DND-41 (cell line): ENCODE results near the gene SLC2A6.
A peak's percentile ranks its signal among the peaks of the same experiment; 100 is the strongest.

Experiments used
- ATAC-seq: fragments of 200-7000 bp; cut with Tn5 transposase; 3 replicates; pipeline ENCODE4 v1.9.1; 2021; ENCODE audit warnings: low read depth; ENCODE audit not compliant: insufficient read depth
- DNase-seq: peaks from one replicate; pipeline ENCODE4 v3.0.0-alpha.2; 2020
- H2AFZ ChIP-seq: 2 replicates; pipeline ENCODE4 v1.6.0; 2012; ENCODE audit warnings: low read depth, low read length
- H3K27ac ChIP-seq: 2 replicates; pipeline ENCODE4 v1.5.1; 2012; ENCODE audit warnings: low read length, inconsistent platforms
- H3K27me3 ChIP-seq: fragments of 200-600 bp; sonication (generic); 2 replicates; pipeline ENCODE4 v1.6.0; 2012; ENCODE audit warnings: low read length, mild to moderate bottlenecking, inconsistent platforms; ENCODE audit not compliant: insufficient read depth, poor library complexity
- H3K36me3 ChIP-seq: 2 replicates; pipeline ENCODE4 v1.5.1; 2012; ENCODE audit warnings: low read length, inconsistent platforms; ENCODE audit not compliant: insufficient read depth
- H3K4me1 ChIP-seq: 2 replicates; pipeline ENCODE4 v1.5.1; 2012; ENCODE audit warnings: mild to moderate bottlenecking, low read length; ENCODE audit not compliant: insufficient read depth
- H3K4me2 ChIP-seq: 2 replicates; pipeline ENCODE4 v1.6.0; 2012; ENCODE audit warnings: mild to moderate bottlenecking, moderate library complexity, low read length, inconsistent platforms; ENCODE audit not compliant: insufficient read depth
- H3K4me3 ChIP-seq, 2 experiments: fragments of 200-600 bp in 1 of 2; shearing (Covaris generic) in 1 of 2; 2 replicates each; pipeline ENCODE4 v1.5.1; 2012 to 2016; ENCODE audit warnings: inconsistent platforms in 2 of 2, low read length in 2 of 2, mild to moderate bottlenecking in 2 of 2, low read depth in 1 of 2, moderate library complexity in 1 of 2
- H3K79me2 ChIP-seq: 2 replicates; pipeline ENCODE4 v1.6.0; 2012; ENCODE audit warnings: low read length, inconsistent platforms; ENCODE audit not compliant: insufficient read depth
- H3K9ac ChIP-seq: 2 replicates; pipeline ENCODE4 v1.6.0; 2012; ENCODE audit warnings: low read depth, mild to moderate bottlenecking, inconsistent platforms, low read length, moderate library complexity
- H3K9me3 ChIP-seq: 2 replicates; pipeline ENCODE4 v1.5.1; 2012; ENCODE audit warnings: low read length, moderate library complexity, mild to moderate bottlenecking, inconsistent platforms; ENCODE audit not compliant: insufficient read depth, severe bottlenecking
- H4K20me1 ChIP-seq: 2 replicates; pipeline ENCODE4 v1.6.0; 2012; ENCODE audit warnings: low read length; ENCODE audit not compliant: insufficient read depth
- CTCF ChIP-seq: IDR thresholded peaks from 2 replicates; pipeline ENCODE4 v1.5.1; 2012; ENCODE audit warnings: borderline replicate concordance, low read length, moderate library complexity, mild to moderate bottlenecking; ENCODE audit not compliant: poor library complexity, severe bottlenecking; ENCODE audit errors: extremely low read depth
- EZH2 ChIP-seq: IDR thresholded peaks from 3 replicates; pipeline ENCODE4 v1.6.1; 2012; ENCODE audit warnings: borderline replicate concordance, low read depth, mild to moderate bottlenecking, moderate library complexity, low read length, inconsistent platforms; ENCODE audit not compliant: severe bottlenecking

SLC2A6 gene

GRCh38 chr9:133526721-133527321 is 47.9 kb upstream of the SLC2A6 start:
- peak; percentile 57; the same call in 1 of the 3 replicates for ATAC-seq
- Histone ChIP-seq H3K4me1 (no peaks in the 10 kb centered on the region), H3K9ac (no peak overlapping the region), H4K20me1 (0 out of 2 replicates have a peak, but pooled peaks cover 4% of the 10 kb centered on the region), H3K27me3 (peaks cover 17% of the 10 kb centered on the region), H3K4me2 (no peak overlapping the region), H3K79me2 (no peaks in the 10 kb centered on the region), H3K27ac (no peak overlapping the region), H3K9me3 (no peaks in the 10 kb centered on the region), H3K4me3 (no peak overlapping the region), H3K36me3 (no peaks in the 10 kb centered on the region), H2AFZ (no peak overlapping the region)
- TF ChIP-seq CTCF (no peak), EZH2 (no peak)
- peak; percentile 26 for DNase-seq

- TF ChIP-seq EZH2 = no peak
- no peak for TF ChIP-seq CTCF
- Histone ChIP-seq H3K79me2 (no peaks in the 10 kb centered on the region), H3K9ac (no peak overlapping the region), H3K9me3 (no peaks in the 10 kb centered on the region), H3K36me3 (no peaks in the 10 kb centered on the region), H3K27me3 (peaks cover 17% of the 10 kb centered on the region), H2AFZ (no peak overlapping the region), H3K27ac (no peak overlapping the region), H4K20me1 (0 out of 2 replicates have a peak, but pooled peaks cover 4% of the 10 kb centered on the region), H3K4me1 (no peaks in the 10 kb centered on the region), H3K4me3 (no peak overlapping the region), H3K4me2 (no peak overlapping the region)
- ATAC-seq (no peak), DNase-seq (no peak)
These were observed 46.8 kb upstream of the SLC2A6 start for GRCh38 chr9:133525677-133526076.

- peaks cover 13% of the 10 kb centered on the region for H3K27me3 ChIP-seq
- TF ChIP-seq CTCF (no peak), EZH2 (no peak)
- H3K79me2 ChIP-seq = no peaks in the 10 kb centered on the region
- H4K20me1 ChIP-seq = 0 out of 2 replicates have a peak, but pooled peaks cover 4% of the 10 kb centered on the region
- no peak within 1 kb of the TSS for H3K4me3 ChIP-seq
- H3K9ac ChIP-seq = no peak within 1 kb of the TSS
- no peak within 1 kb of the TSS for H3K4me2 ChIP-seq
- no peaks in the 10 kb centered on the region for H3K4me1 ChIP-seq
- no peak for ATAC-seq
- no peak within 1 kb of the TSS for H2AFZ ChIP-seq
- H3K27ac ChIP-seq = no peak within 1 kb of the TSS
- no peaks in the 10 kb centered on the region for H3K9me3 ChIP-seq
- H3K36me3 ChIP-seq = no peaks in the 10 kb centered on the region
- no peak for DNase-seq
These were observed 45.9 kb upstream of the SLC2A6 start, which contains the start of gene MYMK for GRCh38 chr9:133524679-133525228. Gene MYMK (minus strand): TSS chr9:133524959. CDS start chr9:133524844, 115 bp downstream.
